Breast epithelium (tissue), 3 donors: ENCODE measurements around the gene SF3B1.

Source experiments
- POLR2A ChIP-seq: fragments of 450-650 bp; IDR thresholded peaks from one replicate; pipeline ENCODE4 v1.6.1; 2016; ENCODE audit warnings: antibody characterized with exemption, mild to moderate bottlenecking, moderate library complexity
- POLR2AphosphoS5 ChIP-seq, 3 donors: sonication (generic); formaldehyde crosslinking; IDR thresholded peaks; one replicate each; pipeline ENCODE4 v1.6.1; 2017; ENCODE audit warnings: antibody characterized with exemption in 3 of 3
- TF ChIP-seq, protein P1 (sequence below), 3 donors: fragments of 450-650 bp; IDR thresholded peaks; one replicate each; pipeline ENCODE4 v1.5.1; 2016 to 2017; ENCODE audit warnings: antibody characterized with exemption in 3 of 3, mild to moderate bottlenecking in 3 of 3, moderate library complexity in 3 of 3

DNA sequence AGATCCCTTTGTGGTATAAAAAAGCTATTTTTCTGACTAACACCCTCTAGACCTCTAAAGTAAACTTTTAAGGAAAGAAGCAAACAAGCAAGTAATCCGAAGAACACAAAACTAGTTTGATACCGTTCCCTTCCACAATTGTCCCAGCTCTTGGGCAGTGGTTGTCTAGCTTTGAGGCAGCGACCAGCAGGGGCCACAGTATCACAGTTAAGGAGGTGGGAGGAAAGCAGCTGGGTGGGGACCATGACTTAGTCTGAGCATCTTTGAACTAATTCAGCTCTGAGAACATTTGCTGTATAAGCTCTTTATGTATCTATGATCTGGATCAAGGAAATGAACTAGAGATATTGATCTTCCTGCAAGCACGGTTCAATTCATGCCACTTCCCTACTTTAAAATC, 51.0 kb downstream of the SF3B1 start:
- TF ChIP-seq POLR2A = no peak
- TF ChIP-seq, protein P1, sequence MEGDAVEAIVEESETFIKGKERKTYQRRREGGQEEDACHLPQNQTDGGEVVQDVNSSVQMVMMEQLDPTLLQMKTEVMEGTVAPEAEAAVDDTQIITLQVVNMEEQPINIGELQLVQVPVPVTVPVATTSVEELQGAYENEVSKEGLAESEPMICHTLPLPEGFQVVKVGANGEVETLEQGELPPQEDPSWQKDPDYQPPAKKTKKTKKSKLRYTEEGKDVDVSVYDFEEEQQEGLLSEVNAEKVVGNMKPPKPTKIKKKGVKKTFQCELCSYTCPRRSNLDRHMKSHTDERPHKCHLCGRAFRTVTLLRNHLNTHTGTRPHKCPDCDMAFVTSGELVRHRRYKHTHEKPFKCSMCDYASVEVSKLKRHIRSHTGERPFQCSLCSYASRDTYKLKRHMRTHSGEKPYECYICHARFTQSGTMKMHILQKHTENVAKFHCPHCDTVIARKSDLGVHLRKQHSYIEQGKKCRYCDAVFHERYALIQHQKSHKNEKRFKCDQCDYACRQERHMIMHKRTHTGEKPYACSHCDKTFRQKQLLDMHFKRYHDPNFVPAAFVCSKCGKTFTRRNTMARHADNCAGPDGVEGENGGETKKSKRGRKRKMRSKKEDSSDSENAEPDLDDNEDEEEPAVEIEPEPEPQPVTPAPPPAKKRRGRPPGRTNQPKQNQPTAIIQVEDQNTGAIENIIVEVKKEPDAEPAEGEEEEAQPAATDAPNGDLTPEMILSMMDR (IDR thresholded peaks at IDR 0.05) = no peak
- TF ChIP-seq POLR2AphosphoS5 (IDR thresholded peaks at IDR 0.05) = no peak
